ENCODE data around the gene EBLN2. TPM values are rescaled to one million over a fixed set of nuclear protein-coding genes. Genes with fewer than 3 reads are reported as not detected.
A peak's percentile ranks its signal among the peaks of the same experiment; 100 is the strongest.

EBLN2 gene
- total RNA-seq, 1 donor = 6.2 TPM

- H4K20me1 ChIP-seq (ENCODE audit: insufficient read depth, low read length) = no peaks in the 10 kb centered on the region
- H3K27ac ChIP-seq (ENCODE audit: low read depth, low read length) = no peak overlapping the region
- H3K4me3 ChIP-seq (ENCODE audit: insufficient read depth, low read length) = no peak overlapping the region
- TF ChIP-seq CTCF (IDR thresholded peaks at IDR 0.05; ENCODE audit: extremely low read depth, low read depth, low read length) = no peak
- H3K79me2 ChIP-seq (ENCODE audit: insufficient read depth, low read length) = peaks cover 2% of the 10 kb centered on the region
- no peaks in the 10 kb centered on the region for H3K27me3 ChIP-seq (ENCODE audit: insufficient read depth, low read length)
- no peak overlapping the region for H2AFZ ChIP-seq (ENCODE audit: low read length)
- H3K4me2 ChIP-seq (ENCODE audit: insufficient read depth, low read length) = no peak overlapping the region
- H3K9me3 ChIP-seq (ENCODE audit: low read depth, low read length) = no peaks in the 10 kb centered on the region
- peaks cover 15% of the 10 kb centered on the region for H3K36me3 ChIP-seq (ENCODE audit: insufficient read depth, low read length)
- peaks cover 45% of the 10 kb centered on the region for H3K4me1 ChIP-seq (ENCODE audit: insufficient read depth, low read length)
- DNase-seq (ENCODE audit: insufficient read length, low spot score, missing footprints) = no peak
These were observed 7.7 kb downstream of the EBLN2 start for GRCh38 chr3:73069187-73069586.

DNA sequence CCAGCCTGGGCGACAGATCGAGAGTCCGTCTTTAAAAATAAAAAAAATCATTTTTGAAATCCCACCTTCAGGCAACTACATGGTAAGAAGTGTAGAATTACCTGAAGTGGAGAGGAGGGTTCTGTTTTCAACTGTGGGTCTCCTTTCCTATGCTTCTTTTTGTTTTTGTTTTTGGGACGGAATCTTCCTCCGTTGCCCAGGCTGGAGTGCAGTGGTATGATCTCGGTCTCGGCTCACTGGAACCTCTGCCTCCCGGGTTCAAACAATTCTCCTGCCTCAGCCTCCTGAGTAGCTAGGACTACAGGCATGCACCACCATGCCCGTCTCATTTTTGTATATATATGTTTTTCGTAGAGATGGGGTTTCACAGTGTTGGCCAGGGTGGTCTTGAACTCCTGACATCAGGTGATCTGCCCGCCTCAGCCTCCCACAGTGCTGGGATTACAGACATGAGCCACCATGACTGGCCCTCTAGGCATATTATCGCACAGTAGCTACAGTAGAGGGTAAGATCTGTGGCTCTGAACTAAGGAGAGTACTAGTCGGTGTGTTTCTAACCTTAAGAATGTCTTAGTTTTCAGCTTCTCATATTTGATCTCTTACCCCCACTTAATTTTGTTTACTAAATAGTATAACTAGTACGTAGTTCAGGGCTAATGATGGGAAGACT, 8.5 kb downstream of the EBLN2 start:
- Histone ChIP-seq H3K27me3 (ENCODE audit: insufficient read depth, low read length) (no peaks in the 10 kb centered on the region), H3K4me2 (ENCODE audit: insufficient read depth, low read length) (no peak overlapping the region), H2AFZ (ENCODE audit: low read length) (no peak overlapping the region), H3K36me3 (ENCODE audit: insufficient read depth, low read length) (peaks cover 8% of the 10 kb centered on the region), H3K27ac (ENCODE audit: low read depth, low read length) (peak overlapping the region; percentile 88), H4K20me1 (ENCODE audit: insufficient read depth, low read length) (no peaks in the 10 kb centered on the region), H3K4me1 (ENCODE audit: insufficient read depth, low read length) (peaks cover 50% of the 10 kb centered on the region), H3K4me3 (ENCODE audit: insufficient read depth, low read length) (no peak overlapping the region), H3K9me3 (ENCODE audit: low read depth, low read length) (no peaks in the 10 kb centered on the region), H3K79me2 (ENCODE audit: insufficient read depth, low read length) (peaks cover 2% of the 10 kb centered on the region)
- no peak for TF ChIP-seq CTCF (IDR thresholded peaks at IDR 0.05; ENCODE audit: extremely low read depth, low read depth, low read length)
- no peak for DNase-seq (ENCODE audit: insufficient read length, low spot score, missing footprints)

- peak; percentile 77 for DNase-seq (ENCODE audit: insufficient read length, low spot score, missing footprints)
- H3K4me1 ChIP-seq (ENCODE audit: insufficient read depth, low read length) = peaks cover 50% of the 10 kb centered on the region
- peak overlapping the region; percentile 16 for H3K4me3 ChIP-seq (ENCODE audit: insufficient read depth, low read length)
- peak overlapping the region; percentile 88 for H3K27ac ChIP-seq (ENCODE audit: low read depth, low read length)
- no peaks in the 10 kb centered on the region for H4K20me1 ChIP-seq (ENCODE audit: insufficient read depth, low read length)
- H2AFZ ChIP-seq (ENCODE audit: low read length) = no peak overlapping the region
- no peaks in the 10 kb centered on the region for H3K79me2 ChIP-seq (ENCODE audit: insufficient read depth, low read length)
- H3K36me3 ChIP-seq (ENCODE audit: insufficient read depth, low read length) = peaks cover 6% of the 10 kb centered on the region
- H3K4me2 ChIP-seq (ENCODE audit: insufficient read depth, low read length) = peak overlapping the region; percentile 72
- no peak for TF ChIP-seq CTCF (IDR thresholded peaks at IDR 0.05; ENCODE audit: extremely low read depth, low read depth, low read length)
- H3K9me3 ChIP-seq (ENCODE audit: low read depth, low read length) = no peaks in the 10 kb centered on the region
- no peaks in the 10 kb centered on the region for H3K27me3 ChIP-seq (ENCODE audit: insufficient read depth, low read length)
These were observed 9.5 kb downstream of the EBLN2 start for GRCh38 chr3:73070675-73071575.

DNA sequence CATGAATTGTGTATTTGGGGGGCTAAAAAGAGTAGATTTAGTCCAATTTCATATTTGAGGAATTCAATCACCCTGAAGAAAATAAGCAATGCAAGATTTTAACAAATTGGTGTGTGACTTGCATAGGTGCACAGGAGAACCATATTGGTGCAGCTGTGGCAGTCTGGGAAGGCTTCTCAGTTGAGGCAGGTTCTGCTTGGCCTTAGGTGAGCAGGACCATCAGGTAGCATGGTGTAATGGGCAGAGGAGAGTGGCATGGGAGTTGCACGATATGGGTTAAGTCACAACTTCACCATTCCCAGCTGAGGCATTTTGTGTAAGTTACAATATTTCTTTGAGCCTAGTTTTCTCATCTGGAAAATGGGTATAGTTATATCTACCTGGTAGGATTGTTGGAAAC, 10.5 kb downstream of the EBLN2 start:
- peak overlapping the region; percentile 72 for H3K4me2 ChIP-seq (ENCODE audit: insufficient read depth, low read length)
- no peaks in the 10 kb centered on the region for H3K27me3 ChIP-seq (ENCODE audit: insufficient read depth, low read length)
- no peaks in the 10 kb centered on the region for H3K79me2 ChIP-seq (ENCODE audit: insufficient read depth, low read length)
- H3K36me3 ChIP-seq (ENCODE audit: insufficient read depth, low read length) = peaks cover 3% of the 10 kb centered on the region
- H2AFZ ChIP-seq (ENCODE audit: low read length) = no peak overlapping the region
- TF ChIP-seq CTCF (IDR thresholded peaks at IDR 0.05; ENCODE audit: extremely low read depth, low read depth, low read length) = no peak
- H3K9me3 ChIP-seq (ENCODE audit: low read depth, low read length) = no peaks in the 10 kb centered on the region
- no peaks in the 10 kb centered on the region for H4K20me1 ChIP-seq (ENCODE audit: insufficient read depth, low read length)
- peaks cover 50% of the 10 kb centered on the region for H3K4me1 ChIP-seq (ENCODE audit: insufficient read depth, low read length)
- no peak for DNase-seq (ENCODE audit: insufficient read length, low spot score, missing footprints)
- H3K4me3 ChIP-seq (ENCODE audit: insufficient read depth, low read length) = no peak overlapping the region
- H3K27ac ChIP-seq (ENCODE audit: low read depth, low read length) = peak overlapping the region; percentile 88

All from osteoblast (primary cell).